ENCODE data around the gene HDAC4. TPM values are rescaled to one million over a fixed set of nuclear protein-coding genes. Genes with fewer than 3 reads are reported as not detected.

The HDAC4 gene
- total RNA-seq, 1 experiment from 2014 or later = 47.6 TPM

GRCh38 chr2:239068411-239068810 lies 332.4 kb downstream of the HDAC4 start:
- H2AFZ ChIP-seq (ENCODE audit: low read depth, low read length, poor library complexity, severe bottlenecking) = no peak overlapping the region
- ATAC-seq = no peak
- ChIA-PET CTCF (no interaction called here), RAD21 (ENCODE audit: low non-redundant PET in 1 of 2, low total read pairs in 2 of 2, uncharacterized antibody in 2 of 2, unreplicated experiment in 2 of 2) (no interaction called here), POLR2A (no interaction called here)
- peaks cover 12 to 13% of the 10 kb centered on the region in 2 experiments for H3K4me1 ChIP-seq (ENCODE audit: control insufficient read depth in 1 of 2, insufficient read depth in 2 of 2, low read length in 2 of 2)
- peaks cover 0 to 4% of the 10 kb centered on the region in 2 experiments; a peak in 1 of 4 replicates for H3K36me3 ChIP-seq (ENCODE audit: control insufficient read depth in 1 of 2, insufficient read depth in 2 of 2, low read length in 2 of 2)
- no peak overlapping the region for H3K4me2 ChIP-seq (ENCODE audit: low read length)
- H3K79me2 ChIP-seq (ENCODE audit: insufficient read depth, low read length) = no peaks in the 10 kb centered on the region
- H3K27me3 ChIP-seq (ENCODE audit: insufficient read depth, low read length) = no peaks in the 10 kb centered on the region
- H3K27ac ChIP-seq (ENCODE audit: low read depth, low read length) = no peak overlapping the region
- H4K20me1 ChIP-seq (ENCODE audit: insufficient read depth) = no peaks in the 10 kb centered on the region
- no peak for TF ChIP-seq CEBPB (IDR thresholded peaks at IDR 0.05; ENCODE audit: low read depth)
- TF ChIP-seq RAD21 (IDR thresholded peaks at IDR 0.05; ENCODE audit: low read depth) = no peak
- no peak for TF ChIP-seq SP1 (IDR thresholded peaks at IDR 0.05; ENCODE audit: low read depth)
- no peak for TF ChIP-seq EZH2 (IDR thresholded peaks at IDR 0.05)
- TF ChIP-seq, protein P1, sequence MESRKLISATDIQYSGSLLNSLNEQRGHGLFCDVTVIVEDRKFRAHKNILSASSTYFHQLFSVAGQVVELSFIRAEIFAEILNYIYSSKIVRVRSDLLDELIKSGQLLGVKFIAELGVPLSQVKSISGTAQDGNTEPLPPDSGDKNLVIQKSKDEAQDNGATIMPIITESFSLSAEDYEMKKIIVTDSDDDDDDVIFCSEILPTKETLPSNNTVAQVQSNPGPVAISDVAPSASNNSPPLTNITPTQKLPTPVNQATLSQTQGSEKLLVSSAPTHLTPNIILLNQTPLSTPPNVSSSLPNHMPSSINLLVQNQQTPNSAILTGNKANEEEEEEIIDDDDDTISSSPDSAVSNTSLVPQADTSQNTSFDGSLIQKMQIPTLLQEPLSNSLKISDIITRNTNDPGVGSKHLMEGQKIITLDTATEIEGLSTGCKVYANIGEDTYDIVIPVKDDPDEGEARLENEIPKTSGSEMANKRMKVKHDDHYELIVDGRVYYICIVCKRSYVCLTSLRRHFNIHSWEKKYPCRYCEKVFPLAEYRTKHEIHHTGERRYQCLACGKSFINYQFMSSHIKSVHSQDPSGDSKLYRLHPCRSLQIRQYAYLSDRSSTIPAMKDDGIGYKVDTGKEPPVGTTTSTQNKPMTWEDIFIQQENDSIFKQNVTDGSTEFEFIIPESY (IDR thresholded peaks at IDR 0.05; ENCODE audit: extremely low read depth, insufficient replicate concordance, low read length) = no peak
- TF ChIP-seq SRF (IDR thresholded peaks at IDR 0.05; ENCODE audit: low read depth) = no peak
- no peak for TF ChIP-seq SIN3A (IDR thresholded peaks at IDR 0.05; ENCODE audit: low read depth)
- TF ChIP-seq CBX3 (IDR thresholded peaks at IDR 0.05; ENCODE audit: low read depth) = no peak
- no peak for TF ChIP-seq POLR2AphosphoS5 (IDR thresholded peaks at IDR 0.05; ENCODE audit: low read depth, low read length)
- no peak for TF ChIP-seq ZFX (IDR thresholded peaks at IDR 0.05)
- TF ChIP-seq YY1 (IDR thresholded peaks at IDR 0.05; ENCODE audit: extremely low read depth, insufficient replicate concordance, low read depth, low read length) = no peak
- no TSS peak for BruUV-seq (replicated peaks)
- no peaks in the 10 kb centered on the region for H3K9me3 ChIP-seq (ENCODE audit: control insufficient read depth in 1 of 2, insufficient read depth in 1 of 2, low read depth in 1 of 2, low read length in 2 of 2)
- DNase-seq (ENCODE audit: low read depth, low spot score) = no peak
- H3K9ac ChIP-seq (ENCODE audit: low read length) = no peak overlapping the region
- no peaks in the 10 kb centered on the region for H3K9me2 ChIP-seq (ENCODE audit: insufficient read depth)
- intact Hi-C loops (cut with micrococcal nuclease) = no loop called here
- H3K4me3 ChIP-seq (replicated peaks in 1 of 2; ENCODE audit: low read depth in 1 of 2, low read length in 2 of 2) = no peak overlapping the region
